Measurements from ENCODE around the gene CCNT2.
"Not testable (repeated sequence)": the region's sequence is repeated elsewhere in the genome, so short reads cannot be mapped to it uniquely, and the experiment has no call there.

Gene CCNT2

GRCh38 chr2:134918526-134919340 is at the start of gene CCNT2:
Gene CCNT2, plus strand, starts transcription at chr2:134918822. Its CDS starts 33 bp downstream, at chr2:134918855.
- Mint-ChIP-seq H3K4me1 (ENCODE audit: low read depth) (peaks cover 21% of the 10 kb centered on the region), H3K9me3 (peaks cover 3% of the 10 kb centered on the region), H3K27me3 (ENCODE audit: low read depth) (peaks cover 10% of the 10 kb centered on the region), H3K36me3 (ENCODE audit: low read depth) (peaks cover 15% of the 10 kb centered on the region), H3K27ac (peak within 1 kb of the TSS; percentile 90), H3K4me3 (peak within 1 kb of the TSS; percentile 94)

- Mint-ChIP-seq H3K27me3 (ENCODE audit: low read depth) (no peaks in the 10 kb centered on the region), H3K9me3 (no peaks in the 10 kb centered on the region), H3K36me3 (ENCODE audit: low read depth) (no peaks in the 10 kb centered on the region), H3K27ac (no peak overlapping the region), H3K4me1 (ENCODE audit: low read depth) (no peaks in the 10 kb centered on the region), H3K4me3 (no peak overlapping the region)
Observed at GRCh38 chr2:134869946-134870736, 48.5 kb upstream of the CCNT2 start.

- Mint-ChIP-seq H3K27ac (no peak overlapping the region), H3K4me1 (ENCODE audit: low read depth) (no peaks in the 10 kb centered on the region), H3K36me3 (ENCODE audit: low read depth) (no peaks in the 10 kb centered on the region), H3K27me3 (ENCODE audit: low read depth) (no peaks in the 10 kb centered on the region), H3K4me3 (no peak overlapping the region), H3K9me3 (no peaks in the 10 kb centered on the region)
Observed at GRCh38 chr2:134873152-134873551, 45.5 kb upstream of the CCNT2 start.

DNA sequence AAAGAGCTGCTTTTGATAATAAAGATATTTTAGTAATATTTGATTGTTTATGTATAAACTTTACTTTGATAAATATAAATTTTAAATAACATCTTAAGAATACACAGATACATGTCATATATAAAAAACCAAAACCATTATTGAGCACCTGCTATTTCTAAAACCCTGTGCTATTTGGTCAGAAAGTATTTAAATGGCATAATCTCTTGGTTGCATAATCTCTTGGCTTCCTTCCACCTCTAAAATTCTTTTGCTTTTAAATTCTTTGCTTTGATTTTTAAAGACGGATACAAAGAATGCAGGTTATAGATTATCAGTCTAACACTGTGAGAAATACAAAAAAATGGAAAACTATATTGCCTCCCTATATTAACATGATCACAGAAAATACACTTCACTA is 43.3 kb upstream of the CCNT2 start:
- H3K27me3 Mint-ChIP-seq (ENCODE audit: low read depth), result peaks cover 5% of the 10 kb centered on the region
- H3K9me3 Mint-ChIP-seq, result peaks cover 5% of the 10 kb centered on the region
- no peaks in the 10 kb centered on the region for H3K4me1 Mint-ChIP-seq (ENCODE audit: low read depth)
- H3K4me3 Mint-ChIP-seq, result no peak overlapping the region
- no peaks in the 10 kb centered on the region for H3K36me3 Mint-ChIP-seq (ENCODE audit: low read depth)
- H3K27ac Mint-ChIP-seq, result no peak overlapping the region

GRCh38 chr2:134882773-134883172 is 35.8 kb upstream of the CCNT2 start:
- no peak overlapping the region for H3K4me3 Mint-ChIP-seq
- peaks cover 5% of the 10 kb centered on the region for H3K9me3 Mint-ChIP-seq
- H3K27me3 Mint-ChIP-seq (ENCODE audit: low read depth), result peaks cover 9% of the 10 kb centered on the region
- no peak overlapping the region for H3K27ac Mint-ChIP-seq
- H3K36me3 Mint-ChIP-seq (ENCODE audit: low read depth), result no peaks in the 10 kb centered on the region
- H3K4me1 Mint-ChIP-seq (ENCODE audit: low read depth), result no peaks in the 10 kb centered on the region

GRCh38 chr2:134883552-134884293 is 34.9 kb upstream of the CCNT2 start:
- Mint-ChIP-seq H3K9me3 (peaks cover 5% of the 10 kb centered on the region), H3K27ac (no peak overlapping the region), H3K4me1 (ENCODE audit: low read depth) (no peaks in the 10 kb centered on the region), H3K36me3 (ENCODE audit: low read depth) (no peaks in the 10 kb centered on the region), H3K27me3 (ENCODE audit: low read depth) (peaks cover 9% of the 10 kb centered on the region), H3K4me3 (no peak overlapping the region)

GRCh38 chr2:134884435-134884834 is 34.2 kb upstream of the CCNT2 start:
- peaks cover 5% of the 10 kb centered on the region for H3K9me3 Mint-ChIP-seq
- no peak overlapping the region for H3K27ac Mint-ChIP-seq
- H3K36me3 Mint-ChIP-seq (ENCODE audit: low read depth), result no peaks in the 10 kb centered on the region
- peaks cover 8% of the 10 kb centered on the region for H3K27me3 Mint-ChIP-seq (ENCODE audit: low read depth)
- no peaks in the 10 kb centered on the region for H3K4me1 Mint-ChIP-seq (ENCODE audit: low read depth)
- no peak overlapping the region for H3K4me3 Mint-ChIP-seq

DNA sequence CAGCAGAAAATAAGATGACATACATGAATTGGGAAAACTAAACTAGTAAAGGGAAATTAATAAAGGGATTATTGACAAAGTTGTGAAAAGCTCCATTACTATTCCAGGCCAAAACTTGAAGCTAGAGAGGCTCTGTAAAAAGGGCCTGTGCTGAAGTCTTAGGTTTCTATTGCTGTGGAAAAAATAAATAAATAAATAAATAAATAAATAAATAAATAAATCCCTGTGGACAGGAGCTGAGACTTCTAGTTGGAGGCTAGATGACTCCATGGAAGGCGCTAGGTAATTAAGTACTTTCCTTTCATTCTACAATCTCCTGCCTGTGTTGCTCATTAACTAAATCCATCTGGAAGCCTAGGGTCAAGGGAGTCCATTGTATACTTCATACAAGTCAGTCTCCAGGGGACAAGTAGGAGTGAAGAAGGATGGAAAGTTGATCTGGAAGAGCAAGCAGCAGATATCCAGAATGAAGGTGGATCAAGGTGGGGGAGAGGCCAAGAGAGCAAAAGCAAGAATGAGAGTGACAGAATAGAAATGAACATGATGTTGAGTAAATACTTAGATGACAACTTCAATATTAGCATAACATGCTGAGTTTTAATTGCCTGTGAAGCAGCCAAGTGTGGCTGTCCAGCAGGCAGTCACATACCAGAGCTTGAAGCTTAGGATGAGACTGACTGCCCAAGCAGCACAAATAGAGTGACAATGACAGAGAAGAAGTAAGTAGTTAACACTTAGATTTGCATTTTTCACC is 26.2 kb upstream of the CCNT2 start:
- no peak overlapping the region for H3K27ac Mint-ChIP-seq
- peaks cover 28% of the 10 kb centered on the region for H3K27me3 Mint-ChIP-seq (ENCODE audit: low read depth)
- no peak overlapping the region for H3K4me3 Mint-ChIP-seq
- no peaks in the 10 kb centered on the region for H3K4me1 Mint-ChIP-seq (ENCODE audit: low read depth)
- no peaks in the 10 kb centered on the region for H3K9me3 Mint-ChIP-seq
- no peaks in the 10 kb centered on the region for H3K36me3 Mint-ChIP-seq (ENCODE audit: low read depth)

- Mint-ChIP-seq H3K27ac (no peak overlapping the region), H3K27me3 (ENCODE audit: low read depth) (peaks cover 33% of the 10 kb centered on the region), H3K4me1 (ENCODE audit: low read depth) (no peaks in the 10 kb centered on the region), H3K9me3 (no peaks in the 10 kb centered on the region), H3K36me3 (ENCODE audit: low read depth) (no peaks in the 10 kb centered on the region), H3K4me3 (no peak overlapping the region)
Observed at GRCh38 chr2:134897932-134898331, 20.7 kb upstream of the CCNT2 start.

DNA sequence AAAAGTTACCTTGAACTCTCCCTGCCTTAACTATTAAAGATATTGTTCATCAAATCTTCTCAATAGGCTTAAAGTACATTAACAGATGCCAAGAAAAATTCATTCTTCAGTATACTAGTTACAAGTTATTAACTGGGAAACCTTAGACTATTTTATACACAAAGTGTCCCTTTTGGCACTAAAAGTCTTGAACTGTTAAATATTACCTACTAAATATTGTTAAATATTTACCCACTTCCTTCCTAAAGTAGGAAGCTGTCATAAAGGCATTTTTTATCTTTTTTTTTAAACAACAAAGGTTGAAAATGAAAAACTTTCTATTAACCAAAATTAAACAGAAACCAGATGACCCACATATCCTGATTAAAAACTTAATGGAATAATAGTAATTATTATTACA is 19.4 kb upstream of the CCNT2 start:
- Mint-ChIP-seq H3K4me1 (ENCODE audit: low read depth) (no peaks in the 10 kb centered on the region), H3K27me3 (ENCODE audit: low read depth) (peaks cover 25% of the 10 kb centered on the region), H3K4me3 (no peak overlapping the region), H3K27ac (no peak overlapping the region), H3K36me3 (ENCODE audit: low read depth) (no peaks in the 10 kb centered on the region), H3K9me3 (no peaks in the 10 kb centered on the region)

GRCh38 chr2:134900151-134900550 is 18.5 kb upstream of the CCNT2 start:
- no peaks in the 10 kb centered on the region for H3K36me3 Mint-ChIP-seq (ENCODE audit: low read depth)
- no peaks in the 10 kb centered on the region for H3K9me3 Mint-ChIP-seq
- no peak overlapping the region for H3K27ac Mint-ChIP-seq
- H3K4me3 Mint-ChIP-seq, result no peak overlapping the region
- H3K4me1 Mint-ChIP-seq (ENCODE audit: low read depth), result no peaks in the 10 kb centered on the region
- peaks cover 24% of the 10 kb centered on the region for H3K27me3 Mint-ChIP-seq (ENCODE audit: low read depth)

DNA sequence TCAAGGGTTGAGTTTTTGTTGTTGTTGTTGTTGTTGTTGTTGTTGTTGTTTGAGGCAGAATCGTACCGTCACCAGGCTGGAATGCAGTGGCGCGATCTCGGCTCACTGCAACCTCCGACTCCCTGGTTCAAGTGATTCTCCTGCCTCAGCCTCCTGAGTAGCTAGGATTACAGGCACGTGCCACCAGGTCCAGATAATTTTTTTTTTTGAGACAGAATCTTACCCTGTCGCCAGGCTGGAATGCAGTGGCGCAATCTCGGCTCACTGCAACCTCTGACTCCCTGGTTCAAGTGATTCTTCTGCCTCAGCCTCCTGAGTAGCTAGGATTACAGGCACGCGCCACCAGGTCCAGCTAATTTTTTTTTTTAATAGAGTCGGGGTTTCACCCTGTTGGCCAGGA is 14.9 kb upstream of the CCNT2 start:
- not testable (repeated sequence) for H3K36me3 Mint-ChIP-seq (ENCODE audit: low read depth); H3K27ac Mint-ChIP-seq; H3K9me3 Mint-ChIP-seq; H3K4me3 Mint-ChIP-seq; H3K4me1 Mint-ChIP-seq (ENCODE audit: low read depth)
- peaks cover 25% of the 10 kb centered on the region for H3K27me3 Mint-ChIP-seq (ENCODE audit: low read depth)

DNA sequence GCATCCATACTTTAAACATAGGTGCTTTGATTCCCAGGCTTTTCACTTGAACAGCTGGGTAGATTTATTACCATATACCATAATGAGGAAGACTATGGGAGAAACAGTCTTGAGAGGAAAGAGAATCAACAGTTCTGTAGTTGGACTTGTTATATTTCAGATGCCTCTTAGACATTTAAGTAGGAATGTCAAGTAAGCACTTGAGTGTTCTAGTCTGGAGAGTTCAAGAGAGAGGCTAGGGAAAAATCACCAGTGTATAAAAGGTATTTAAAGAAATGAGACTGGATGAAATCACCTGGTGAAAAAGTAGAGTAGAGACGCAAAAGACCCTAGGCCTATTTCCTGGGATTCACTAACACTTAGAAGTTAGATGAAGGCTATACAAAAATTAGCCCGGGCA is 13.5 kb upstream of the CCNT2 start:
- no peaks in the 10 kb centered on the region for H3K36me3 Mint-ChIP-seq (ENCODE audit: low read depth)
- peaks cover 11% of the 10 kb centered on the region for H3K9me3 Mint-ChIP-seq
- H3K4me1 Mint-ChIP-seq (ENCODE audit: low read depth), result no peaks in the 10 kb centered on the region
- H3K4me3 Mint-ChIP-seq, result no peak overlapping the region
- no peak overlapping the region for H3K27ac Mint-ChIP-seq
- H3K27me3 Mint-ChIP-seq (ENCODE audit: low read depth), result peaks cover 19% of the 10 kb centered on the region

- Mint-ChIP-seq H3K27ac (no peak overlapping the region), H3K4me3 (no peak overlapping the region), H3K9me3 (peaks cover 11% of the 10 kb centered on the region), H3K27me3 (ENCODE audit: low read depth) (peaks cover 16% of the 10 kb centered on the region), H3K36me3 (ENCODE audit: low read depth) (no peaks in the 10 kb centered on the region), H3K4me1 (ENCODE audit: low read depth) (no peaks in the 10 kb centered on the region)
Observed at GRCh38 chr2:134906726-134907125, 11.9 kb upstream of the CCNT2 start.
